Caco-2 (cell line): Measurements from ENCODE around the gene SPATA17. TPM values are rescaled to one million over a fixed set of nuclear protein-coding genes. Genes with fewer than 3 reads are reported as not detected.

Source experiments
- BruUV-seq: library from RNA; stranded (reverse); fragments of 400-500 nt; replicated peaks from 2 replicates; lab custom pipeline; 2021; lab: Mats Ljungman, UMichigan
- CTCF ChIA-PET: fragments of 300-600 bp; sonication (Branson Sonifier 250); formaldehyde crosslinking; loops from one replicate; lab custom pipeline; 2022; ENCODE audit warnings: antibody characterized with exemption; lab: Charles Lee
- POLR2A ChIA-PET: fragments of 300-600 bp; sonication (Branson Sonifier 250); formaldehyde crosslinking; loops from one replicate; lab custom pipeline; 2022; ENCODE audit warnings: antibody characterized with exemption; lab: Charles Lee
- DNase-seq, 2 experiments: peaks; one replicate each; pipeline versions ENCODE4 v3.0.0 to v3.0.0-alpha.2; 2020 to 2022
- H3K27me3 ChIP-seq: replicated peaks from 2 replicates; pipeline ENCODE4 v1.6.0; 2011; ENCODE audit warnings: low read length; ENCODE audit not compliant: control insufficient read depth, insufficient read depth
- H3K36me3 ChIP-seq: 2 replicates; pipeline ENCODE4 v1.5.1; 2011; ENCODE audit warnings: low read length; ENCODE audit not compliant: control insufficient read depth, insufficient read depth
- H3K4me1 ChIP-seq: fragments of 250-450 bp; sonication (Bioruptor Pico); 2 replicates; pipeline ENCODE4 v1.5.1; 2020; ENCODE audit warnings: mild to moderate bottlenecking
- H3K4me3 ChIP-seq: 2 replicates; pipeline ENCODE4 v1.5.1; 2011; ENCODE audit warnings: low read depth, mild to moderate bottlenecking, control low read depth, low read length
- H3K9me3 ChIP-seq: fragments of 250-450 bp; sonication (Bioruptor Pico); 2 replicates; pipeline ENCODE4 v1.5.1; 2020; ENCODE audit warnings: mild to moderate bottlenecking, moderate library complexity
- H3K27ac Mint-ChIP-seq: one replicate; pipeline ENCODE4 v1.8.0; 2022; ENCODE audit warnings: mixed read lengths; ENCODE audit not compliant: unreplicated experiment
- H3K27me3 Mint-ChIP-seq: one replicate; pipeline ENCODE4 v1.8.0; 2022; ENCODE audit warnings: mixed read lengths; ENCODE audit not compliant: insufficient read depth, unreplicated experiment
- H3K36me3 Mint-ChIP-seq: one replicate; pipeline ENCODE4 v1.8.0; 2022; ENCODE audit warnings: mild to moderate bottlenecking, mixed read lengths; ENCODE audit not compliant: insufficient read depth, unreplicated experiment
- H3K4me1 Mint-ChIP-seq: one replicate; pipeline ENCODE4 v1.8.0; 2022; ENCODE audit warnings: low read depth, mixed read lengths; ENCODE audit not compliant: unreplicated experiment
- H3K4me3 Mint-ChIP-seq: one replicate; pipeline ENCODE4 v1.8.0; 2022; ENCODE audit warnings: mild to moderate bottlenecking, moderate library complexity, mixed read lengths; ENCODE audit not compliant: unreplicated experiment
- H3K9me3 Mint-ChIP-seq: one replicate; pipeline ENCODE4 v1.8.0; 2022; ENCODE audit warnings: mixed read lengths; ENCODE audit not compliant: unreplicated experiment
- intact Hi-C: fragments of 100-400 bp; cut with micrococcal nuclease; formaldehyde crosslinking; loops from one replicate; pipeline ENCODE4 v1.10.0; 2022; ENCODE audit not compliant: unreplicated experiment
- total RNA-seq: library from RNA; stranded (reverse); gene quantifications from 2 replicates; pipeline ENCODE4 v1.2.3, GENCODE V29; 2022
- TF ChIP-seq, protein P1 (sequence below), 2 experiments: fragments of 200-600 bp in 1 of 2; IDR thresholded peaks; 1 replicate in 1 of 2; 2 replicates in 1 of 2; pipeline versions ENCODE4 v1.5.1 to v1.8.0; 2011 to 2022; ENCODE audit warnings: antibody characterized with exemption in 1 of 2, control low read depth in 1 of 2, inconsistent platforms in 1 of 2, low read depth in 1 of 2, low read length in 1 of 2, mild to moderate bottlenecking in 1 of 2, moderate library complexity in 1 of 2; ENCODE audit not compliant: insufficient read depth in 1 of 2, severe bottlenecking in 1 of 2, unreplicated experiment in 1 of 2

SPATA17 gene
- total RNA-seq, 1 experiment from 2014 or later, result 1.1 TPM

DNA sequence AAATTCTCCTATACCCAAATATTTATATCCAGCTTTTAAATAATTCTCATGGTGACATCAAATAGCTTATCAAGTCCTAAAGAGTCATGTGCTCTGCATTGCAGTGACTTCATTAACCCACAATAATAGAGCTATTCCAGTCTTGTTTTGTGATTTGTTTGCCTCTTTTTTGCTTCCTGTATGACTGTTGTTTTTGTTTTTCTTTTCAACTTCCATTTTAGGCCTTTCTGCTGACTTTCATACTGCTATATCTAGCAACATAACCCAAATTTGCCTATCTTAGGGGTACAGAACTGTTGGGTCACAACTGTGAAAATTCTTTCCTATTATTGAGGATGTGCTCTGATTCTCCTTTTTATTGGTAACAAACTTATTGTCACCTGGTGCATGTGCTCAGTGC, 30.3 kb downstream of the SPATA17 start:
- no peak overlapping the region for H3K27ac Mint-ChIP-seq
- TF ChIP-seq, protein P1, sequence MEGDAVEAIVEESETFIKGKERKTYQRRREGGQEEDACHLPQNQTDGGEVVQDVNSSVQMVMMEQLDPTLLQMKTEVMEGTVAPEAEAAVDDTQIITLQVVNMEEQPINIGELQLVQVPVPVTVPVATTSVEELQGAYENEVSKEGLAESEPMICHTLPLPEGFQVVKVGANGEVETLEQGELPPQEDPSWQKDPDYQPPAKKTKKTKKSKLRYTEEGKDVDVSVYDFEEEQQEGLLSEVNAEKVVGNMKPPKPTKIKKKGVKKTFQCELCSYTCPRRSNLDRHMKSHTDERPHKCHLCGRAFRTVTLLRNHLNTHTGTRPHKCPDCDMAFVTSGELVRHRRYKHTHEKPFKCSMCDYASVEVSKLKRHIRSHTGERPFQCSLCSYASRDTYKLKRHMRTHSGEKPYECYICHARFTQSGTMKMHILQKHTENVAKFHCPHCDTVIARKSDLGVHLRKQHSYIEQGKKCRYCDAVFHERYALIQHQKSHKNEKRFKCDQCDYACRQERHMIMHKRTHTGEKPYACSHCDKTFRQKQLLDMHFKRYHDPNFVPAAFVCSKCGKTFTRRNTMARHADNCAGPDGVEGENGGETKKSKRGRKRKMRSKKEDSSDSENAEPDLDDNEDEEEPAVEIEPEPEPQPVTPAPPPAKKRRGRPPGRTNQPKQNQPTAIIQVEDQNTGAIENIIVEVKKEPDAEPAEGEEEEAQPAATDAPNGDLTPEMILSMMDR (IDR thresholded peaks at IDR 0.05; ENCODE audit: insufficient read depth in 1 of 2, low read depth in 1 of 2, low read length in 1 of 2, severe bottlenecking in 1 of 2, unreplicated experiment in 1 of 2), result no peak
- Histone ChIP-seq H3K4me1 (no peaks in the 10 kb centered on the region), H3K9me3 (no peaks in the 10 kb centered on the region), H3K27me3 (no peaks in the 10 kb centered on the region), H3K36me3 (no peaks in the 10 kb centered on the region), H3K4me3 (no peak overlapping the region)
- peaks cover 11% of the 10 kb centered on the region for H3K4me1 Mint-ChIP-seq
- peaks cover 3% of the 10 kb centered on the region for H3K27me3 Mint-ChIP-seq
- no TSS peak for BruUV-seq
- H3K4me3 Mint-ChIP-seq, result no peak overlapping the region
- no peaks in the 10 kb centered on the region for H3K36me3 Mint-ChIP-seq
- intact Hi-C loops, result no loop called here
- no peak for DNase-seq
- ChIA-PET CTCF (interaction anchor here (1.0 kb wide), 1 partner anchor 908 kb away, joined by 3 read pairs; no protein-coding TSS in a partner anchor), POLR2A (no interaction called here)
- H3K9me3 Mint-ChIP-seq, result no peaks in the 10 kb centered on the region

DNA sequence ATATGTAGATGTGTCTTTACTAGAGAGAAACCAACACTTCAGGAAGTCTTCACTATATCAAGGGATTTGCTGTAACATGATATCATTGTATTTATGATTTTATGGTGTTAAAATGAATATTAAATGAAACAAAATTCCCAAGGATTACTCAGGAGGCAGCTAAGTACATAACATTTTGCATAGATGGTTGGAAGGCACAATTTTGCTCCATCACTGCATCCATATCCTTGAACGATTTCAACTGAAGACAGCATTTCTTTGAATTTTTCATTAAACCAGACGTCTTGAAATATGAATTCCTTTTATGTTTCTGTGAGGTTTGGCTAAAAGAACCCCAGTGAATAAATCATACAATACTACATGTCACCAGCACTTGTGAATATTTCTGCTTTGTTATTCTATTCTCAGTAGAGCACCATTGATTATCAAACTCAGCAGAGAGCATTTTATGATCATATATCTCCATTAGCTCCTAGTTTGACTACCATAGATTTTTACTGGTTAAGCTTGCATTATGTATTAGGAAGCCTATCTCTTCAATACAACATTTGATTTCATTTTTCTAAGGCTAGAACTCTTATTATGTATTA, 37.3 kb downstream of the SPATA17 start:
- TF ChIP-seq, protein P1 (IDR thresholded peaks at IDR 0.05; ENCODE audit: insufficient read depth in 1 of 2, low read depth in 1 of 2, low read length in 1 of 2, severe bottlenecking in 1 of 2, unreplicated experiment in 1 of 2), result no peak
- Histone ChIP-seq H3K9me3 (no peaks in the 10 kb centered on the region), H3K27me3 (no peaks in the 10 kb centered on the region), H3K4me3 (no peak overlapping the region), H3K36me3 (no peaks in the 10 kb centered on the region), H3K4me1 (no peaks in the 10 kb centered on the region)
- Mint-ChIP-seq H3K4me3 (no peak overlapping the region), H3K27ac (no peak overlapping the region), H3K27me3 (peaks cover 9% of the 10 kb centered on the region), H3K4me1 (no peaks in the 10 kb centered on the region), H3K9me3 (no peaks in the 10 kb centered on the region), H3K36me3 (no peaks in the 10 kb centered on the region)
- ChIA-PET POLR2A (no interaction called here), CTCF (no interaction called here)
- DNase-seq, result no peak
- BruUV-seq, result no TSS peak
- intact Hi-C loops, result no loop called here

DNA sequence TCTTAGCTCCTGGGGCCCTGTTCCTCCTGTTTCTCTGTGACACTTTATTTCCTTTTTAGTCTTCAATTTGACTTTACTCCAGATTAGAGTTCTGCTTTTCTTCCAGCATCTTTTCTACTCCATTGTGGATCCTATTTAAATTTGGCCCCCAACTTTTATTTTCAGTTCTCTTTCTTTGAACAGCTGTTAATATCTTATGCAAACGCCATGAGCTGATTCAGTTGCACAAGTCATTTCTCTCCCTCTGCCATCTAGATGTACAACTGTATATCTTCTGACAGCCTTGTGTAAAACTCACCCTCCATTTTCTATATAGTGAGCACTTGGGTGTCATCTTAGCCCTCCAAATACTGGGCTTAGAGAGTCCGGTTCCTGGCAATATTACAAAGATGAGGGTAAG, 42.2 kb downstream of the SPATA17 start:
- DNase-seq, result no peak
- no peak overlapping the region for H3K4me3 Mint-ChIP-seq
- Histone ChIP-seq H3K36me3 (no peaks in the 10 kb centered on the region), H3K4me3 (no peak overlapping the region), H3K4me1 (no peaks in the 10 kb centered on the region), H3K9me3 (no peaks in the 10 kb centered on the region), H3K27me3 (no peaks in the 10 kb centered on the region)
- H3K27ac Mint-ChIP-seq, result no peak overlapping the region
- CTCF ChIA-PET, result no interaction called here
- H3K27me3 Mint-ChIP-seq, result peaks cover 7% of the 10 kb centered on the region
- POLR2A ChIA-PET, result no interaction called here
- H3K9me3 Mint-ChIP-seq, result no peaks in the 10 kb centered on the region
- BruUV-seq, result no TSS peak
- no peaks in the 10 kb centered on the region for H3K36me3 Mint-ChIP-seq
- TF ChIP-seq, protein P1 (IDR thresholded peaks at IDR 0.05; ENCODE audit: insufficient read depth in 1 of 2, low read depth in 1 of 2, low read length in 1 of 2, severe bottlenecking in 1 of 2, unreplicated experiment in 1 of 2), result no peak
- intact Hi-C loops, result no loop called here
- no peaks in the 10 kb centered on the region for H3K4me1 Mint-ChIP-seq
